Effector memory CD4-positive, alpha-beta T cell (primary cell): ENCODE measurements around the gene NOS3.
"Not testable (repeated sequence)": the region's sequence is repeated elsewhere in the genome, so short reads cannot be mapped to it uniquely, and the experiment has no call there.

ENCODE experiments used
- DNase-seq, 3 donors: peaks; one replicate each; pipeline ENCODE4 v3.0.0-alpha.2; 2020
- H3K27ac ChIP-seq: 2 replicates; pipeline ENCODE4 v1.7.0; 2013; ENCODE audit warnings: mild to moderate bottlenecking, low read length, moderate library complexity; ENCODE audit not compliant: insufficient read depth, poor library complexity, severe bottlenecking
- H3K27me3 ChIP-seq: replicated peaks from 2 replicates; pipeline ENCODE4 v1.7.0; 2013; ENCODE audit warnings: mild to moderate bottlenecking, low read length; ENCODE audit not compliant: insufficient read depth, control insufficient read depth, poor library complexity, severe bottlenecking
- H3K36me3 ChIP-seq: 2 replicates; pipeline ENCODE4 v1.7.0; 2013; ENCODE audit warnings: mild to moderate bottlenecking, low read length, moderate library complexity; ENCODE audit not compliant: control insufficient read depth, insufficient read depth
- H3K4me1 ChIP-seq: 2 replicates; pipeline ENCODE4 v1.7.0; 2013; ENCODE audit warnings: low read length, mild to moderate bottlenecking; ENCODE audit not compliant: control insufficient read depth, insufficient read depth, poor library complexity, severe bottlenecking
- H3K4me3 ChIP-seq: 2 replicates; pipeline ENCODE4 v1.7.0; 2013; ENCODE audit warnings: low read length, low read depth, mild to moderate bottlenecking; ENCODE audit not compliant: insufficient read depth, poor library complexity, severe bottlenecking
- H3K9me3 ChIP-seq: 2 replicates; pipeline ENCODE4 v1.7.0; 2013; ENCODE audit warnings: mild to moderate bottlenecking, low read length, moderate library complexity; ENCODE audit not compliant: control insufficient read depth

The NOS3 gene

GRCh38 chr7:151035026-151035717 lies 44.4 kb downstream of the NOS3 start:
- Histone ChIP-seq H3K27ac (no peak overlapping the region), H3K9me3 (no peaks in the 10 kb centered on the region), H3K4me3 (no peak overlapping the region), H3K4me1 (peaks cover 4% of the 10 kb centered on the region), H3K36me3 (peaks cover 33% of the 10 kb centered on the region), H3K27me3 (no peaks in the 10 kb centered on the region)
- DNase-seq: no peak

GRCh38 chr7:151035902-151036301 lies 45.1 kb downstream of the NOS3 start:
- Histone ChIP-seq H3K4me1 (peaks cover 4% of the 10 kb centered on the region), H3K27me3 (no peaks in the 10 kb centered on the region), H3K27ac (no peak overlapping the region), H3K9me3 (no peaks in the 10 kb centered on the region), H3K36me3 (peaks cover 33% of the 10 kb centered on the region), H3K4me3 (no peak overlapping the region)
- DNase-seq: no peak

- Histone ChIP-seq H3K4me1 (peaks cover 4% of the 10 kb centered on the region), H3K9me3 (no peaks in the 10 kb centered on the region), H3K27ac (no peak overlapping the region), H3K4me3 (no peak overlapping the region), H3K27me3 (no peaks in the 10 kb centered on the region), H3K36me3 (peaks cover 36% of the 10 kb centered on the region)
- peak; percentile 36 to 46 (median 39) for DNase-seq
Observed at GRCh38 chr7:151038951-151039849, 48.4 kb downstream of the NOS3 start.

- DNase-seq: no peak
- Histone ChIP-seq H3K27me3 (no peaks in the 10 kb centered on the region), H3K9me3 (no peaks in the 10 kb centered on the region), H3K4me1 (peaks cover 4% of the 10 kb centered on the region), H3K4me3 (no peak overlapping the region), H3K27ac (no peak overlapping the region), H3K36me3 (peaks cover 34% of the 10 kb centered on the region)
Observed at GRCh38 chr7:151039850-151040548, 49.2 kb downstream of the NOS3 start.

GRCh38 chr7:151040616-151041375 lies 50.0 kb downstream of the NOS3 start:
- Histone ChIP-seq H3K27me3 (no peaks in the 10 kb centered on the region), H3K4me3 (no peak overlapping the region), H3K4me1 (peaks cover 4% of the 10 kb centered on the region), H3K27ac (no peak overlapping the region), H3K9me3 (no peaks in the 10 kb centered on the region), H3K36me3 (peaks cover 28% of the 10 kb centered on the region)
- DNase-seq: no peak

DNA sequence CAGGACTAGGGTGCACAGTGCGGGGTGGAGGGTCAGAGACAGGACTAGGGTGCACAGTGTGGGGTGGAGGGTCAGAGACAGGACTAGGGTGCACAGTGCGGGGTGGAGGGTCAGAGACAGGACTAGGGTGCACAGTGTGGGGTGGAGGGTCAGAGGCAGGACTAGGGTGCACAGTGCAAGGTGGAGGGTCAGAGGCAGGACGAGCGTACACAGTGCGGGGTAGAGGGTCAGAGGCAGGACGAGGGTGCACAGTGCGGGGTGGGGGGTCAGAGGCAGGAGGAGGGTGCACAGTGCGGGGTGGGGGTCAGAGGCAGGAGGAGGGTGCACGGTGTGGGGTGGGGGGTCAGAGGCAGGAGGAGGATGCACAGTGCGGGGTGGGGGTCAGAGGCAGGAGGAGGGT lies 52.6 kb downstream of the NOS3 start:
- not testable (repeated sequence) for H3K9me3 ChIP-seq, H3K27ac ChIP-seq, H3K4me3 ChIP-seq, H3K27me3 ChIP-seq, H3K4me1 ChIP-seq, DNase-seq
- H3K36me3 ChIP-seq: peaks cover 27% of the 10 kb centered on the region

- H3K27me3 ChIP-seq: no peaks in the 10 kb centered on the region
- no peak for DNase-seq
- peaks cover 4% of the 10 kb centered on the region for H3K4me1 ChIP-seq
- no peaks in the 10 kb centered on the region for H3K9me3 ChIP-seq
- no peak overlapping the region for H3K27ac ChIP-seq
- peaks cover 27% of the 10 kb centered on the region for H3K36me3 ChIP-seq
- no peak overlapping the region for H3K4me3 ChIP-seq
Observed at GRCh38 chr7:151043959-151044358, 53.1 kb downstream of the NOS3 start.

DNA sequence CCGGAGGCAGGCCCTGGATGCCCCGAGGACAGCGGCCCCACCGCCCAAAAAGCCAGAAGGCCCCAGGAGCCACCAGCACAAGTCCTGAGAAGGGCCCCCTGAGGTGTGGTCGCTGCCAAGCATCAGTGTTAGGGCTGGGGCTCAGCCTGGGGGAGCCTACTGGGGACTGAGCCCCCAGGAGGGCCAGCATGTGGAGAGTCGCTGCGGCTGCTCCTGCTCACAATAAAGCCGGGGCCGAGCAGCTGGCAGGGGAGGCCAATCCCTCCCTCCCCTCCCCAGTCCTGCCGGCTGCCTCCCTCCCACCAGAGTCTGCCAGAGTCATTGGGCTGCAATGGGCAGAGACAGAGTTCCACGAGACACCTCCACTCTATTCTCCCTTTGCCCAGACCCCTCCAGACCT lies 54.4 kb downstream of the NOS3 start:
- Histone ChIP-seq H3K4me1 (no peaks in the 10 kb centered on the region), H3K9me3 (no peaks in the 10 kb centered on the region), H3K4me3 (no peak overlapping the region), H3K27me3 (no peaks in the 10 kb centered on the region), H3K27ac (no peak overlapping the region), H3K36me3 (peaks cover 27% of the 10 kb centered on the region)
- no peak for DNase-seq

GRCh38 chr7:151045967-151046366 lies 55.1 kb downstream of the NOS3 start:
- no peaks in the 10 kb centered on the region for H3K27me3 ChIP-seq
- peaks cover 4% of the 10 kb centered on the region for H3K4me1 ChIP-seq
- H3K27ac ChIP-seq: no peak overlapping the region
- H3K9me3 ChIP-seq: no peaks in the 10 kb centered on the region
- no peak for DNase-seq
- peaks cover 27% of the 10 kb centered on the region for H3K36me3 ChIP-seq
- no peak overlapping the region for H3K4me3 ChIP-seq
